NCI-H1694 treated with DMSO at 0.1 percent for 48 hours (cell line): ENCODE results near the gene CXCL16.

ENCODE experiments used
- DNase-seq: peaks from one replicate; lab custom pipeline; 2025; lab: John Stamatoyannopoulos, UW

The CXCL16 gene

GRCh38 chr17:4751932-4752331 lies 12.2 kb upstream of the CXCL16 start:
- DNase-seq = no peak

- DNase-seq = no peak
These were observed 10.9 kb upstream of the CXCL16 start for GRCh38 chr17:4750606-4751005.

- DNase-seq = no peak
These were observed 9.0 kb upstream of the CXCL16 start for GRCh38 chr17:4748686-4749085.

- DNase-seq = no peak
These were observed 8.1 kb upstream of the CXCL16 start for GRCh38 chr17:4747847-4748246.

GRCh38 chr17:4744999-4745969 lies 5.6 kb upstream of the CXCL16 start:
- DNase-seq = no peak

- DNase-seq = no peak
These were observed 4.2 kb upstream of the CXCL16 start for GRCh38 chr17:4743898-4744297.

GRCh38 chr17:4743216-4743615 lies 3.5 kb upstream of the CXCL16 start:
- DNase-seq = no peak

- no peak for DNase-seq
These were observed 2.9 kb upstream of the CXCL16 start for GRCh38 chr17:4742629-4743028.

- no peak for DNase-seq
These were observed 2.4 kb upstream of the CXCL16 start for GRCh38 chr17:4742133-4742532.

- DNase-seq = no peak
These were observed 1.8 kb upstream of the CXCL16 start for GRCh38 chr17:4741544-4741943.

GRCh38 chr17:4740584-4740983 lies 856 bp upstream of the CXCL16 start:
- no peak for DNase-seq

GRCh38 chr17:4740025-4740351 lies 260 bp upstream of the CXCL16 start:
- DNase-seq = no peak

- DNase-seq = no peak
These were observed 1.3 kb downstream of the CXCL16 start for GRCh38 chr17:4738136-4739121.

GRCh38 chr17:4735876-4736651 lies 3.7 kb downstream of the CXCL16 start:
- no peak for DNase-seq

- no peak for DNase-seq
These were observed 4.8 kb downstream of the CXCL16 start for GRCh38 chr17:4734857-4735475.

- no peak for DNase-seq
These were observed 6.6 kb downstream of the CXCL16 start for GRCh38 chr17:4733073-4733531.

- DNase-seq = no peak
These were observed 11.6 kb downstream of the CXCL16 start for GRCh38 chr17:4728124-4728523.

- DNase-seq = no peak
These were observed 13.9 kb downstream of the CXCL16 start for GRCh38 chr17:4725646-4726310.

GRCh38 chr17:4724650-4725049 lies 15.1 kb downstream of the CXCL16 start:
- no peak for DNase-seq

GRCh38 chr17:4722678-4723240 lies 17.0 kb downstream of the CXCL16 start:
- DNase-seq = no peak
